ENCODE measurements around the gene ACP7.
"Not testable (repeated sequence)": the region's sequence is repeated elsewhere in the genome, so short reads cannot be mapped to it uniquely, and the experiment has no call there.

ACP7 gene

GRCh38 chr19:39082167-39082566 lies 2.0 kb upstream of the ACP7 start:
- Histone ChIP-seq H3K4me3 (ENCODE audit: low read length) (no peak overlapping the region), H3K9ac (ENCODE audit: low read length) (no peak overlapping the region), H3K9me3 (ENCODE audit: control insufficient read depth, low read length) (no peaks in the 10 kb centered on the region), H3K36me3 (ENCODE audit: control insufficient read depth, insufficient read depth, low read length) (no peaks in the 10 kb centered on the region), H3K4me1 (ENCODE audit: control insufficient read depth, insufficient read depth, low read length) (peaks cover 5% of the 10 kb centered on the region), H3K27me3 (ENCODE audit: control insufficient read depth, insufficient read depth, low read length) (peaks cover 32% of the 10 kb centered on the region)

GRCh38 chr19:39082745-39083598 lies 1.2 kb upstream of the ACP7 start:
- Histone ChIP-seq H3K36me3 (ENCODE audit: control insufficient read depth, insufficient read depth, low read length) (no peaks in the 10 kb centered on the region), H3K9me3 (ENCODE audit: control insufficient read depth, low read length) (no peaks in the 10 kb centered on the region), H3K27me3 (ENCODE audit: control insufficient read depth, insufficient read depth, low read length) (peaks cover 32% of the 10 kb centered on the region), H3K4me3 (ENCODE audit: low read length) (no peak overlapping the region), H3K4me1 (ENCODE audit: control insufficient read depth, insufficient read depth, low read length) (peaks cover 5% of the 10 kb centered on the region), H3K9ac (ENCODE audit: low read length) (no peak overlapping the region)

DNA sequence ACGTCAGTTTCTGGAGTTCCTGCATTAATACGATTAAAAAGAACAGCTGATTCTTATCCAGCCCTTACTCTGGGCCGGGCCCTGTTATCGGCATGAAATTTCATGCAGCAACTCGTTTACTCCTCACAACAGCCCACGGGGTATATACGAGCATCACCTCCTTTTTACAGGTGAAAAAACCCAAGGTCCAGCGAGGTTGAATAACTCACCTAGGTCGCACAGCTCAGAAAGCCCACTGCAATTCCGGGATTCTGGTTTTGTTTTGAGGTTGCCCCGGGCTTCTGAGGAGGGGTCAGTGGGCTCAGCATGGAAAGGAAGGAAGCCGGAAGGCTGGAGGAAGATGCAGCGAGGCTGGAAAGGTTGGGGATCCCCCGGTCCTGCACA lies 577 bp upstream of the ACP7 start:
- no peak overlapping the region for H3K4me3 ChIP-seq (ENCODE audit: low read length)
- H3K27me3 ChIP-seq (ENCODE audit: control insufficient read depth, insufficient read depth, low read length) = peaks cover 32% of the 10 kb centered on the region
- no peaks in the 10 kb centered on the region for H3K9me3 ChIP-seq (ENCODE audit: control insufficient read depth, low read length)
- H3K4me1 ChIP-seq (ENCODE audit: control insufficient read depth, insufficient read depth, low read length) = peaks cover 5% of the 10 kb centered on the region
- H3K9ac ChIP-seq (ENCODE audit: low read length) = no peak overlapping the region
- H3K36me3 ChIP-seq (ENCODE audit: control insufficient read depth, insufficient read depth, low read length) = no peaks in the 10 kb centered on the region

DNA sequence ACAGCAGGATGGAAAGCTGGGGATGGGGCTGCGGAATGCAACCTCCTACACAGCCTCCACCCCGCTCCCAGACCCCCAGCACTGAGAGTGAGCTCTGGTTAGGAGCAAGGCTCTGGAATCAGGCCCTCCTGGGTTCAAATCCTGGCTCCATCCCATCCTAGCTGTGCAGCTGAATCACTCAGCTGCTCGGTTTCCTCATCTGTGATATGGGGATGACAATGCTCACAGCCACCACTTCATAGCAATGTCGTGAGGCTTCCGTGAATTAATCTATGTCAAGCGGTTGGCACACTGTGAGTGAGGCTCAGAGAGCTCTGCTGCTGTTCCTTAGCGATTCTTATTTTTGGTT lies 538 bp downstream of the ACP7 start:
- H3K9me3 ChIP-seq (ENCODE audit: control insufficient read depth, low read length) = no peaks in the 10 kb centered on the region
- peaks cover 5% of the 10 kb centered on the region for H3K4me1 ChIP-seq (ENCODE audit: control insufficient read depth, insufficient read depth, low read length)
- no peak overlapping the region for H3K4me3 ChIP-seq (ENCODE audit: low read length)
- no peak overlapping the region for H3K9ac ChIP-seq (ENCODE audit: low read length)
- peaks cover 32% of the 10 kb centered on the region for H3K27me3 ChIP-seq (ENCODE audit: control insufficient read depth, insufficient read depth, low read length)
- H3K36me3 ChIP-seq (ENCODE audit: control insufficient read depth, insufficient read depth, low read length) = no peaks in the 10 kb centered on the region

DNA sequence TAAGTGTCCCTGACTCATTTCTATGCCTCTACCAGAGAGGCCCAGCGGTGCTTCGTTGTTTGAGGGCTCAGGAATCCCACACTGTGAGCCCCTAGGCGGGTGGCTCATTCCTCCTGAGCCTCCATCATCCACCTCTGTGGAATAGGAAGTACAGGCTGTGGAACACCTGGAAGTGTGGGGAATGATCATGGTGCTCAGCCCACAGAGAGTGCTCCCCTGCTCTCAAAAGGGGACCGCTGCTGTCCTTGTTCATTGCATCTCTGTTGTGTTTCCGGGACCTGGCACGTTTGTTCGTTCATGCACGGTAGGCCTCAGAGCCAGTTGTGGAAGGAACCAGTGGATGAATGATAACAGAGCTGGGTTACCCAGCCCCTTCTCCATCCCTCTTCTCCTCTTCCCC lies 1.2 kb downstream of the ACP7 start:
- H3K9ac ChIP-seq (ENCODE audit: low read length) = no peak overlapping the region
- no peaks in the 10 kb centered on the region for H3K9me3 ChIP-seq (ENCODE audit: control insufficient read depth, low read length)
- H3K27me3 ChIP-seq (ENCODE audit: control insufficient read depth, insufficient read depth, low read length) = peaks cover 32% of the 10 kb centered on the region
- H3K36me3 ChIP-seq (ENCODE audit: control insufficient read depth, insufficient read depth, low read length) = no peaks in the 10 kb centered on the region
- no peak overlapping the region for H3K4me3 ChIP-seq (ENCODE audit: low read length)
- H3K4me1 ChIP-seq (ENCODE audit: control insufficient read depth, insufficient read depth, low read length) = peaks cover 5% of the 10 kb centered on the region

DNA sequence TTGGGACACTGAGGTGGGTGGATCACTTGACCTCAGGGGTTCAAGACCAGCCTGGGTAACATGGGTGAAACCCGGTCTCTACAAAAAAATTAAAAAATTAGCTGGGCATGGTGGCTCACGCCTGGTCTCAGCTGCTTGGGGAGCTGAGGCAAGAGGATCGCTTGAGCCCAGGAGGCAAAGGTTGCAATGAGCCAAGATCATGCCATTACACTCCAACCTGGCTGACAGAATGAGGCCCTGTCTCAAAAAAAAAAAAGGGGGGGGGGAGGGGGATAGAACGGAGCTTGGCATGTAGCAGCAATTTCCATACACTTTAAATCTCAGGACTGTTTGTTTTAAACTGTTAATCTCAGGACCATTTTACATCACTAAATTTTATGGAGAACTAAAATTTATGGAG lies 2.2 kb downstream of the ACP7 start:
- no peaks in the 10 kb centered on the region for H3K36me3 ChIP-seq (ENCODE audit: control insufficient read depth, insufficient read depth, low read length)
- H3K4me3 ChIP-seq (ENCODE audit: low read length) = no peak overlapping the region
- H3K9ac ChIP-seq (ENCODE audit: low read length) = no peak overlapping the region
- peaks cover 5% of the 10 kb centered on the region for H3K4me1 ChIP-seq (ENCODE audit: control insufficient read depth, insufficient read depth, low read length)
- H3K9me3 ChIP-seq (ENCODE audit: control insufficient read depth, low read length) = no peaks in the 10 kb centered on the region
- H3K27me3 ChIP-seq (ENCODE audit: control insufficient read depth, insufficient read depth, low read length) = peaks cover 32% of the 10 kb centered on the region

GRCh38 chr19:39087907-39088686 lies 3.9 kb downstream of the ACP7 start:
- no peaks in the 10 kb centered on the region for H3K9me3 ChIP-seq (ENCODE audit: control insufficient read depth, low read length)
- no peak overlapping the region for H3K4me3 ChIP-seq (ENCODE audit: low read length)
- no peaks in the 10 kb centered on the region for H3K36me3 ChIP-seq (ENCODE audit: control insufficient read depth, insufficient read depth, low read length)
- H3K9ac ChIP-seq (ENCODE audit: low read length) = no peak overlapping the region
- H3K4me1 ChIP-seq (ENCODE audit: control insufficient read depth, insufficient read depth, low read length) = peaks cover 5% of the 10 kb centered on the region
- H3K27me3 ChIP-seq (ENCODE audit: control insufficient read depth, insufficient read depth, low read length) = peaks cover 23% of the 10 kb centered on the region

DNA sequence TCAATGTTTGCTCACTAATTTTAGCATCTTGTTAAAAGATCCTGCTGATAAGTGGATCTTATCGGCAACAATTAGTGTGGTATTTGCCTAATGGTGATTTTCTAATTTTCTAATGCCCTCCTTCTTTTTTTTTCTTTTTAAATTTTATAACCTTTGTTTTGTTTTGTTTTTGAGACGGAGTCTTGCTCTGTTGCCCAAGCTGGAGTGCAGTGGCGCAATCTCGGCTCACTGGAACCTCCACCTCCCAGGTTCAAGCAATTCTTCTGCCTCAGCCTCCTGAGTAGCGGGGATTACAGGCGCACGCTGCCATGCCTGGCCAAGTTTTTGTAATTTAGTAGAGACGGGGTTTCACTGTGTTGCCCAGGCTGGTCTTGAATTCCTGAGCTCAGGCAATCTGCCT lies 5.8 kb downstream of the ACP7 start:
- H3K4me3 ChIP-seq (ENCODE audit: low read length); H3K9me3 ChIP-seq (ENCODE audit: control insufficient read depth, low read length); H3K27me3 ChIP-seq (ENCODE audit: control insufficient read depth, insufficient read depth, low read length); H3K36me3 ChIP-seq (ENCODE audit: control insufficient read depth, insufficient read depth, low read length); H3K9ac ChIP-seq (ENCODE audit: low read length); H3K4me1 ChIP-seq (ENCODE audit: control insufficient read depth, insufficient read depth, low read length): not testable (repeated sequence)

- Histone ChIP-seq H3K27me3 (ENCODE audit: control insufficient read depth, insufficient read depth, low read length) (no peaks in the 10 kb centered on the region), H3K4me3 (ENCODE audit: low read length) (no peak overlapping the region), H3K9ac (ENCODE audit: low read length) (no peak overlapping the region), H3K9me3 (ENCODE audit: control insufficient read depth, low read length) (no peaks in the 10 kb centered on the region), H3K4me1 (ENCODE audit: control insufficient read depth, insufficient read depth, low read length) (no peaks in the 10 kb centered on the region), H3K36me3 (ENCODE audit: control insufficient read depth, insufficient read depth, low read length) (no peaks in the 10 kb centered on the region)
Observed at GRCh38 chr19:39090881-39091280, 6.7 kb downstream of the ACP7 start.

DNA sequence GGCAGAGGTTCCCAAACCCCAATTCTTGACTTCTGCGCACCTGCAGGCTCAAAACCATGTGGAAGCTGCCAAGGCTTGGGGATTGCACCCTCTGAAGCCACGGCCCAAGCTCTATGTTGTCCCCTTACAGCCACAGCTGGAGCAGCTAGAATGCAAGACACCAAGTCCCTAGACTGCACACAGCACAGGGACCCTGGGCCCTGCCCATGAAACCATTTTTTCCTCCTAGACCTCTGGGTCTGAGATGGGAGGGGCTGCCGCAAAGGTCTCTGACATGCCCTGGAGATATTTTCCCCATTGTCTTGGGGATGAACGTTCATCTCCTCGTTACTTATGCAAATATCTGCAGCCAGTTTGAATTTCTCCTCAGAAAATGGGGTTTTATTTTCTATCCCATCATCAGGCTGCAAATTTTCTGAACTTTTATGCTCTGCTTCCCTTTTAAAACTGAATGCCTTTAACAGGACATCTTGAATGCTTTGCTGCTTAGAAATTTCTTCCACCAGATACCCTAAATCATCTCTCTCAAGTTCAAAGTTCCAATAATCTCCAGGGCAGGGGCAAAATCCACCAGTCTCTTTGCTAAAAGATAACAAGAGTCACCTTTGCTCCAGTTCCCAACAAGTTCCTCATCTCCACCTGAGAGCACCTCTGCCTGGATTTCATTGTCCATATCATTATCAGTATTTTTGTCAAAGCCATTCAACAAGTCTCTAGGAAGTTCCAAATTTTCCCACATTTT lies 11.8 kb downstream of the ACP7 start:
- not testable (repeated sequence) for H3K4me1 ChIP-seq (ENCODE audit: control insufficient read depth, insufficient read depth, low read length); H3K9me3 ChIP-seq (ENCODE audit: control insufficient read depth, low read length); H3K36me3 ChIP-seq (ENCODE audit: control insufficient read depth, insufficient read depth, low read length); H3K9ac ChIP-seq (ENCODE audit: low read length); H3K4me3 ChIP-seq (ENCODE audit: low read length)
- H3K27me3 ChIP-seq (ENCODE audit: control insufficient read depth, insufficient read depth, low read length) = peaks cover 22% of the 10 kb centered on the region

DNA sequence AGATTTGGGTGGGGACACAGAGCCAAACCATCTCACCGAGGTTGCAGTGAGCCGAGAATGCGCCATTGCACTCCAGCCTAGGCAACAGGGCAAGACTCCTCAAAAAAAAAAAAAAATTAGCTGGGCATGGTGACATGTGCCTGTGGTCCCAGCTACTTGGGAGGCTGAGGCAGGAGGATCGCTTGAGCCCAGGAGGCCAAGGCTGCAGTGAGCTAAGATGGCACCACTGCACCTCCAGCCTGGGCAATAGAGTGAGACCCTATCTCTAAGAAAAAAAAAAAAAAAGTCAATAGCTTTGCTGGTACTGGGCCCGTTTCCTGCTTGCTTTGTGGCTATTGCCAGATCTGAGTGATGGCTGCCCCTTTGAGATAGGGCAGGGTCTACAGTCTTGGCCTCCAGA lies 13.1 kb downstream of the ACP7 start:
- Histone ChIP-seq H3K4me3 (ENCODE audit: low read length) (no peak overlapping the region), H3K9ac (ENCODE audit: low read length) (no peak overlapping the region), H3K36me3 (ENCODE audit: control insufficient read depth, insufficient read depth, low read length) (no peaks in the 10 kb centered on the region), H3K4me1 (ENCODE audit: control insufficient read depth, insufficient read depth, low read length) (no peaks in the 10 kb centered on the region), H3K27me3 (ENCODE audit: control insufficient read depth, insufficient read depth, low read length) (peaks cover 22% of the 10 kb centered on the region), H3K9me3 (ENCODE audit: control insufficient read depth, low read length) (no peaks in the 10 kb centered on the region)

- no peak overlapping the region for H3K4me3 ChIP-seq (ENCODE audit: low read length)
- no peak overlapping the region for H3K9ac ChIP-seq (ENCODE audit: low read length)
- H3K27me3 ChIP-seq (ENCODE audit: control insufficient read depth, insufficient read depth, low read length) = peaks cover 22% of the 10 kb centered on the region
- no peaks in the 10 kb centered on the region for H3K9me3 ChIP-seq (ENCODE audit: control insufficient read depth, low read length)
- H3K36me3 ChIP-seq (ENCODE audit: control insufficient read depth, insufficient read depth, low read length) = no peaks in the 10 kb centered on the region
- H3K4me1 ChIP-seq (ENCODE audit: control insufficient read depth, insufficient read depth, low read length) = no peaks in the 10 kb centered on the region
Observed at GRCh38 chr19:39097721-39098120, 13.6 kb downstream of the ACP7 start.

Measured in mucosa of stomach (tissue), 1 donor.